Esophagus (tissue), 2 donors: ENCODE data around the gene HSPE1. TPM values are rescaled to one million over a fixed set of nuclear protein-coding genes. Genes with fewer than 3 reads are reported as not detected.
A peak's percentile ranks its signal among the peaks of the same experiment; 100 is the strongest.
"Not testable (repeated sequence)": the region's sequence is repeated elsewhere in the genome, so short reads cannot be mapped to it uniquely, and the experiment has no call there.

Experiments
- H3K27ac ChIP-seq, 2 donors: one replicate each; pipeline ENCODE4 v1.5.1; 2013; ENCODE audit warnings: low read depth in 2 of 2, mild to moderate bottlenecking in 2 of 2, inconsistent platforms in 1 of 2, low read length in 1 of 2, moderate library complexity in 1 of 2
- H3K27me3 ChIP-seq, 2 donors: one replicate each; pipeline ENCODE4 v1.6.1; 2013; ENCODE audit warnings: low read length in 2 of 2, control low read depth in 1 of 2, mild to moderate bottlenecking in 1 of 2; ENCODE audit not compliant: insufficient read depth in 2 of 2, control insufficient read depth in 1 of 2
- H3K36me3 ChIP-seq, 2 donors: one replicate each; pipeline ENCODE4 v1.6.1; 2013; ENCODE audit warnings: low read length in 1 of 2; ENCODE audit not compliant: control insufficient read depth in 2 of 2, insufficient read depth in 2 of 2
- H3K4me1 ChIP-seq, 2 donors: one replicate each; pipeline ENCODE4 v1.6.1; 2013; ENCODE audit warnings: low read length in 1 of 2; ENCODE audit not compliant: control insufficient read depth in 2 of 2, insufficient read depth in 2 of 2
- H3K4me3 ChIP-seq, 2 donors: one replicate each; pipeline ENCODE4 v1.5.1; 2013; ENCODE audit warnings: low read length in 2 of 2, mild to moderate bottlenecking in 2 of 2, low read depth in 1 of 2, moderate library complexity in 1 of 2
- H3K9me3 ChIP-seq, 2 donors: one replicate each; pipeline ENCODE4 v1.6.1; 2013; ENCODE audit warnings: mild to moderate bottlenecking in 2 of 2, low read depth in 1 of 2, low read length in 1 of 2, moderate library complexity in 1 of 2; ENCODE audit not compliant: control insufficient read depth in 2 of 2, insufficient read depth in 1 of 2
- WGBS, 2 donors: extraction: QIAGEN DNeasy Blood & Tissue Kit; methylation state at CpG; one replicate each; pipeline ENCODE4 v1.1.7; 2013; 5-methylcytosine and 5-hydroxymethylcytosine counted together
- polyA plus RNA-seq, 2 donors: library from polyadenylated mRNA; stranded (reverse); fragments of 200-250 nt; gene quantifications; one replicate each; pipeline ENCODE4 v1.2.3, GENCODE V29; 2013
- donor health status: healthy with polysubstance abuse.
- donor health status: Bipolar disorder and iron deficiency.

HSPE1 gene
- polyA plus RNA-seq, 2 donors = 149 to 216 TPM

GRCh38 chr2:197461057-197461456 is 39.1 kb upstream of the HSPE1 start:
- no peaks in the 10 kb centered on the region for H3K27me3 ChIP-seq
- H3K4me3 ChIP-seq = no peak overlapping the region
- no peaks in the 10 kb centered on the region for H3K9me3 ChIP-seq
- H3K36me3 ChIP-seq = peaks cover 0 to 7% of the 10 kb centered on the region in 2 donors
- peak overlapping the region; percentile 21 to 59 for H3K27ac ChIP-seq
- no peaks in the 10 kb centered on the region for H3K4me1 ChIP-seq
- 55 to 57% methylated on average over 2 of the region's 2 CpGs for WGBS, 2 donors

GRCh38 chr2:197464175-197464574 is 36.0 kb upstream of the HSPE1 start:
- Histone ChIP-seq H3K9me3 (no peaks in the 10 kb centered on the region), H3K4me3 (no peak overlapping the region), H3K27me3 (no peaks in the 10 kb centered on the region), H3K36me3 (peaks cover 0 to 7% of the 10 kb centered on the region in 2 donors), H3K27ac (no peak overlapping the region), H3K4me1 (no peaks in the 10 kb centered on the region)
- 49 to 70% methylated on average over 1 of the region's 1 CpG for WGBS, 2 donors

GRCh38 chr2:197472166-197472565 is 28.0 kb upstream of the HSPE1 start:
- 97 to 99% methylated on average over 5 of the region's 5 CpGs for WGBS, 2 donors
- Histone ChIP-seq H3K4me1 (no peaks in the 10 kb centered on the region), H3K27ac (no peak overlapping the region), H3K4me3 (no peak overlapping the region), H3K36me3 (peaks cover 0 to 11% of the 10 kb centered on the region in 2 donors), H3K27me3 (no peaks in the 10 kb centered on the region), H3K9me3 (no peaks in the 10 kb centered on the region)

GRCh38 chr2:197477797-197478196 is 22.4 kb upstream of the HSPE1 start:
- H3K36me3 ChIP-seq = peaks cover 5 to 15% of the 10 kb centered on the region in 2 donors
- H3K4me3 ChIP-seq = no peak overlapping the region
- no peaks in the 10 kb centered on the region for H3K9me3 ChIP-seq
- no peaks in the 10 kb centered on the region for H3K4me1 ChIP-seq
- no peaks in the 10 kb centered on the region for H3K27me3 ChIP-seq
- no peak overlapping the region for H3K27ac ChIP-seq
- WGBS, 2 donors = 97 to 98% methylated on average over 3 of the region's 3 CpGs

- no peaks in the 10 kb centered on the region for H3K4me1 ChIP-seq
- peak overlapping the region in 1 of 2 donors; percentile 1 for H3K27ac ChIP-seq
- H3K9me3 ChIP-seq = peaks cover 4 to 5% of the 10 kb centered on the region in 2 donors
- no peak overlapping the region for H3K4me3 ChIP-seq
- H3K36me3 ChIP-seq = peaks cover 5 to 13% of the 10 kb centered on the region in 2 donors
- H3K27me3 ChIP-seq = no peaks in the 10 kb centered on the region
- 89 to 93% methylated on average over 9 of the region's 9 CpGs for WGBS, 2 donors
These were observed 19.8 kb upstream of the HSPE1 start for GRCh38 chr2:197480165-197481036.

- not testable (repeated sequence) for H3K27me3 ChIP-seq, H3K4me1 ChIP-seq, H3K4me3 ChIP-seq, H3K27ac ChIP-seq, H3K9me3 ChIP-seq
- H3K36me3 ChIP-seq = peaks cover 5 to 10% of the 10 kb centered on the region in 2 donors
- WGBS, 2 donors = 92 to 98% methylated on average over 3 of the region's 3 CpGs
These were observed 15.9 kb upstream of the HSPE1 start for GRCh38 chr2:197484248-197484647.

- H3K9me3 ChIP-seq = peaks cover 4 to 5% of the 10 kb centered on the region in 2 donors
- H3K4me1 ChIP-seq = no peaks in the 10 kb centered on the region
- no peak overlapping the region for H3K4me3 ChIP-seq
- H3K27me3 ChIP-seq = no peaks in the 10 kb centered on the region
- peaks cover 5 to 15% of the 10 kb centered on the region in 2 donors for H3K36me3 ChIP-seq
- no peak overlapping the region for H3K27ac ChIP-seq
- WGBS, 2 donors = 90 to 95% methylated on average over 2 of the region's 2 CpGs
These were observed 14.0 kb upstream of the HSPE1 start for GRCh38 chr2:197486175-197486574.

- Histone ChIP-seq H3K27me3 (no peaks in the 10 kb centered on the region), H3K36me3 (peaks cover 9 to 22% of the 10 kb centered on the region in 2 donors), H3K9me3 (peaks cover 4 to 5% of the 10 kb centered on the region in 2 donors), H3K27ac (no peak overlapping the region), H3K4me1 (no peaks in the 10 kb centered on the region), H3K4me3 (no peak overlapping the region)
- 85 to 94% methylated on average over 4 of the region's 4 CpGs for WGBS, 2 donors
These were observed 12.8 kb upstream of the HSPE1 start for GRCh38 chr2:197487385-197487784.

GRCh38 chr2:197495433-197496134 is 4.6 kb upstream of the HSPE1 start:
- H3K4me1 ChIP-seq = no peaks in the 10 kb centered on the region
- H3K4me3 ChIP-seq = no peak overlapping the region
- H3K36me3 ChIP-seq = peaks cover 9% of the 10 kb centered on the region in 2 donors
- H3K27me3 ChIP-seq = no peaks in the 10 kb centered on the region
- H3K9me3 ChIP-seq = no peaks in the 10 kb centered on the region
- H3K27ac ChIP-seq = no peak overlapping the region
- WGBS, 2 donors = 86 to 92% methylated on average over 2 of the region's 2 CpGs
